Measurements from ENCODE around the gene OR10G3.

Gene OR10G3

DNA sequence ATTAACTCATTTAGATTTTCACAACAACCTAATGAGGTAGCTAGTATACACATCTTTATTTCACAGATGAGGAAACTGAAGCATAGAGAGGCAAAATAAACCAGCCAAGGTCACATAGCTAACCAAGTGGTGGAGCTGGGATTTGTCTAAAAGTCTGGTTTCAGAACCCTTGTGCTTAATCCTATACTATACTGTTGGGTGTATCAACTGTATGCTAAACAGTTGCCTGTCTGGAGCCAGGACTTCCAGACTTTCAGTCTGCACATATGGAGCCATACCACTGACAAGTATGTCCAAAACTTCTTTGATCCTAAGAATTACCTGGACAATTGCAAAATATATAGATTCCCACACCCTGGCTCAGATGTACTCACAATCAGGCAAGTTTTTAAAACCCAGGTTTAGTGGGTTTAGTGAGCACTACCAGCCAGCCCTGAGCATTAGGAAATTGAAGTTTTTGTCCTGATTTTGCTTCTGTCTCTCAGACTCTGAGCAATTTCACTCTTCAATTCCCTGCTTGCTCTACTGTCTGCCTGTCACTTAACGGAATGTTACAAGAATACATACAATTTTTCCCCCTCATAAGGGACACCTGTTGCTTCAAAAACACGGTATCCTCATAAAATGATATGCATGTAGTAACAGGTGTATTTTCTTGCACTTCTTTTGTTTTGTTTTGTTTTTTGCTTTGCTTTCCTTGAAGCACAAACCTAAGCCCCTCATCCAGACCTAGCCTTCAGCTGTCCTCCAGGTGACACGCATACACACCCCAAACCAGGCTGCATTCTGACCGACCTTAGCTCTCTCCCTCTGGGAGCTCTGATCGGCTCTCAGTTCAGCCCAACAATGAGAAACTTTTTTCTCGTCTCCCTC is 44.1 kb downstream of the OR10G3 start:
- no peak for DNase-seq (ENCODE audit: low spot score)

DNA sequence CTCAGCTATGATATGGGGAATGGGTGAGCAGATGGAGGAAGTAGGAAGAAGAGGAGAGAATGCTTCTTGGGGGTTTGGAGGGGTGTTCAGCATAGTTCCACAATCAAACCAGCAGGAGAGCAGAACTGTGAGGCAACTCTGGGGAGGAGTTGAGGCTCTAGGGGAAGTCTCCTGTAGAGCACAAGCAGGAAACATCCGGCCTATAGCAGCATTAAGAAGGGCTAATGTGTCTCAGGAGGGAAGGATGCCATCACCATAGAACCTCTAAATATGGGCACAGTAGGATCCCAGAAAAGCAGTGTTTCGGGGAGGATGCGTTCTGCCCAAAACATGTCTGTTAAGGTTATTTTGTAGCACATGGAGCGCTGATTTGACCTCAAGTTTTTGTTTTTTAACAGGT is 45.3 kb downstream of the OR10G3 start:
- DNase-seq (ENCODE audit: low spot score): peak; percentile 53

DNA sequence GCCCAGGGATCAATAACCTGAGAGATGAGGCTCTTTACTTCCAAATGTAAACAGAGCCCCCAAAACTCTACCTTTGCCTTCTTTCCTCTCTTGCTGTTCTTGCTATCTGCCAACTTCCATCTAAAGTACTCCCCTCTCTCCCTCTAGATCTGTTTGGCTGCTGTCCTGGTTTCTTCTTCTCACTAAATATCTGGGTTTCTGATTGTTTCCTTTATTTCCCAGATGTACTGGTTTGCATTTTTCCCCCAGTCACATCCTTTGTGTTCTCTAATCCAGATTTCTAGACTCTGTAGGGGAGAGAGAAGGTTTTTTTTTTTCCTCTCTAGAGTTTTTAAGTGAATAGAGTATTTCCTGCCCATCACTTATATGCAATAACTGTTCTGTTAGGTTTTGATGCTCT is 46.6 kb downstream of the OR10G3 start:
- no peak for DNase-seq (ENCODE audit: low spot score)

DNA sequence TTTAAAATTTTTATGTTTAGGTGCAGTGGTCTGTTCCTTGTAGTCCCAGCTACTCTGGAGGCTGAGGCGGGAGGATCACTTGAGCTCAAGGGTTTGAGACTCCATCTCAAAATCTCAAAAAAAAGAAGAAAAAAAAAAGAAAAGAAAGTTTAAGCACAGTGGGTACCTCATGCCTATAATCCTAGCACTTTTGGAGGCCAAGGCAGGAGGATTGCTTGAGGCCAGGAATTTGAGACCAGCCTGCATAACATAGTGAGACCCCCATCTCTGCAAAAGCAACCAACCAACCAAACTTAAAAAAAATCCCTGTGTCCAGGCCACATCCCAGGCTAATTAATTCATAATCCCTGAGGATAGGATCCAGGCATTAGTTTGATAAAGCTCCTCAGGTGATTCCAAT is 50.4 kb downstream of the OR10G3 start:
- DNase-seq (ENCODE audit: low spot score): no peak

- DNase-seq (ENCODE audit: low spot score): no peak
Measured at GRCh38 chr14:21528381-21529348, 51.2 kb downstream of the OR10G3 start.

DNA sequence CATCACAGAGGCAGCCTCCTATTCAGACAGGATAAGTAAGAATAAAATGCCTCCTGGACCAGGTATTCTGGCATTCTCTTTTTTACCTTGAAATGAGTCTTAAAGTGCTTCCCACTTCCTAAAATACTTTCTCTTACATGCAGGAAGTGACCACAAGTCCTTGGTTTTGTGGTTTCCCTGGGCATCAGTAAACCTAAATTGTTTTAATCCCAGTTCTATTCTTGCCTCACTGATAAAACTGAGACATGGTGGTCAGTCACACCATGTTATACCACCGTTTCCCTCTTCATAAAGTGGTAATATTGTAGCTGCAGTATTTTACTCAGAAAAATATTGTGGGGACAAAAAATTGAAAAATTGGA is 52.6 kb downstream of the OR10G3 start:
- DNase-seq (ENCODE audit: low spot score): no peak

- DNase-seq (ENCODE audit: low spot score): peak; percentile 41
Measured at GRCh38 chr14:21526672-21527317, 53.1 kb downstream of the OR10G3 start.

DNA sequence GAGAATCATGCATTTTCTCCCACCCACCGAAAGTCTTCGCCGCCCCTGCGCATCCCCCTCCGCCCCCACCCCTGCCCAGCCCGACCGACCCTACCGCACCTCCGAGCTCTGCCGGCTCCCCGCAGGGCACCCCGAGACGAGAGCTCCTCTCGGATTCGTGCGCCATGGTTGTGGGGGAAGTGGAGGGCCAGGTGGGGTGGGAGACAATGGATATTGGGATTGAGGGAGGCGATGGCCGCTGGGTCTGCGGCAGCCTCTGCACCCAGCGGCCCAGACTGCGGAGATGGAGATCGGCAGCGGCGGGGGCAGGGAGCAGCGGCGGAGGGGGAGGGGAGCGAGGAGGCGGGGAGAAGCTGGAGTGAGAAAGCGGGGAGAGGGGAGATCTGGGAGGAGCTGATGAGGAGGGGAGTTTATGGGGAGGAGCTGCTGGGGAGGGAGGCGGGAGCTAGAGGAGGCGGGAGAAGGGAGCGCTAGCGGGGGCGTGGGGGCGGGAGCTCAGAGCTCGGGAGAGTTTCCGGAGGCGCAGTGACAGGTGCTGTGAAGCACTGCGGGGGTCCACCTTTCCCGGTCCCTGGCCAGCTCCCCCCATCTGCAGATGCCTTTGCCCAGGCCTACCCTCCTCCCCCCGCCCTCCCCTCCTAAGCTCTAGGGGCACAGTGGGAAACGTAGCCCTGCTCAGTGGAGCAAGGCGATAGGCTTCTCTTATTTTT is 53.8 kb downstream of the OR10G3 start, which contains the start of gene SALL2:
TSS of gene SALL2 (minus strand) at position 385 of the 710 bp plus-strand sequence. CDS start at position 166, 219 bp downstream.
- DNase-seq (ENCODE audit: low spot score): peak; percentile 86

- DNase-seq (ENCODE audit: low spot score): peak; percentile 54
Measured at GRCh38 chr14:21525571-21525961, 54.3 kb downstream of the OR10G3 start.

- no peak for DNase-seq (ENCODE audit: low spot score)
Measured at GRCh38 chr14:21524575-21525490, 55.0 kb downstream of the OR10G3 start.

DNA sequence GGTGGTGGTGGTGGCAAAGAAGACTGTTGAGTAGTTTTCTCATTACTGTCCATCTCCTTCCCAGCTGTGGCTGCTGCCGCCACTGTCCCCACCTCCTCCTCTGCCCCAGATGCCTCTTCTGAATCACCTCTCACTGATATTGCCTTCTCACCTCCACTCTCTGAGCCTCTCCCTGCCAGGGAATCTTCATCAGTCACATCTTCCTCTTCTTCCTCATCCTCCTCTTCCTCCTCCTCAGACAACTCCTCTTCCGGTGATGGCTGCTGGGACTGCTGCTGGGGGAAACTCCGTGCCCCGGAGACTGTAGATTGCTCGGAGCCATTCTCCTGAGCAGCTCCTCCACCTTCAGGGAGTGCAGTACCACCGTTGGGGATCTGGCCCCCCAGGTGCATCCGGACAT is 56.7 kb downstream of the OR10G3 start:
- no peak for DNase-seq (ENCODE audit: low spot score)

DNA sequence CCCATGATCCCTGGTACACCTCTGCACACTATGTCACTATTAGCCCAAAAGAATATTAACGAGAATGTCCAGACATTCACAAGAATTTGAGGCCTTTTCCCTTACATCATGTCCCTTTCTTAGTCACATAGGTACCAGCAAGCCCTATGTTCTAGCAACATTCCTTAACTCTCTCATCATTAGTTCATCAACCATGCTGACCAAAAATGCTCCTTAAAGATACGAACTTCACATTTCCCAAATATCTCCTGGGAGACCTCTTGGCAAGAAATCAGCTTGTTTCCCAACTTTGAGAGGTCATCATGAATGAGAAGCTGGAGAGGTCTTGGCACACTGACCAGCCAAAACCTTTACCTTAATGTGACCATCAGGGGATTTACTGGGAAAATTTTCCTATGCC is 58.4 kb downstream of the OR10G3 start:
- no peak for DNase-seq (ENCODE audit: low spot score)

- DNase-seq (ENCODE audit: low spot score): no peak
Measured at GRCh38 chr14:21520767-21521166, 59.1 kb downstream of the OR10G3 start.

- DNase-seq (ENCODE audit: low spot score): no peak
Measured at GRCh38 chr14:21518725-21519124, 61.2 kb downstream of the OR10G3 start.
